Caco-2 (cell line): ENCODE data around the gene EFNA4. TPM values are rescaled to one million over a fixed set of nuclear protein-coding genes. Genes with fewer than 3 reads are reported as not detected.

ENCODE experiments used
- BruUV-seq: library from RNA; stranded (reverse); fragments of 400-500 nt; replicated peaks from 2 replicates; lab custom pipeline; 2021; lab: Mats Ljungman, UMichigan
- CTCF ChIA-PET: fragments of 300-600 bp; sonication (Branson Sonifier 250); formaldehyde crosslinking; loops from one replicate; lab custom pipeline; 2022; ENCODE audit warnings: antibody characterized with exemption; lab: Charles Lee
- POLR2A ChIA-PET: fragments of 300-600 bp; sonication (Branson Sonifier 250); formaldehyde crosslinking; loops from one replicate; lab custom pipeline; 2022; ENCODE audit warnings: antibody characterized with exemption; lab: Charles Lee
- DNase-seq, 2 experiments: peaks; one replicate each; pipeline versions ENCODE4 v3.0.0 to v3.0.0-alpha.2; 2020 to 2022
- H3K27me3 ChIP-seq: replicated peaks from 2 replicates; pipeline ENCODE4 v1.6.0; 2011; ENCODE audit warnings: low read length; ENCODE audit not compliant: control insufficient read depth, insufficient read depth
- H3K36me3 ChIP-seq: 2 replicates; pipeline ENCODE4 v1.5.1; 2011; ENCODE audit warnings: low read length; ENCODE audit not compliant: control insufficient read depth, insufficient read depth
- H3K4me1 ChIP-seq: fragments of 250-450 bp; sonication (Bioruptor Pico); 2 replicates; pipeline ENCODE4 v1.5.1; 2020; ENCODE audit warnings: mild to moderate bottlenecking
- H3K4me3 ChIP-seq: 2 replicates; pipeline ENCODE4 v1.5.1; 2011; ENCODE audit warnings: low read depth, mild to moderate bottlenecking, control low read depth, low read length
- H3K9me3 ChIP-seq: fragments of 250-450 bp; sonication (Bioruptor Pico); 2 replicates; pipeline ENCODE4 v1.5.1; 2020; ENCODE audit warnings: mild to moderate bottlenecking, moderate library complexity
- H3K27ac Mint-ChIP-seq: one replicate; pipeline ENCODE4 v1.8.0; 2022; ENCODE audit warnings: mixed read lengths; ENCODE audit not compliant: unreplicated experiment
- H3K27me3 Mint-ChIP-seq: one replicate; pipeline ENCODE4 v1.8.0; 2022; ENCODE audit warnings: mixed read lengths; ENCODE audit not compliant: insufficient read depth, unreplicated experiment
- H3K36me3 Mint-ChIP-seq: one replicate; pipeline ENCODE4 v1.8.0; 2022; ENCODE audit warnings: mild to moderate bottlenecking, mixed read lengths; ENCODE audit not compliant: insufficient read depth, unreplicated experiment
- H3K4me1 Mint-ChIP-seq: one replicate; pipeline ENCODE4 v1.8.0; 2022; ENCODE audit warnings: low read depth, mixed read lengths; ENCODE audit not compliant: unreplicated experiment
- H3K4me3 Mint-ChIP-seq: one replicate; pipeline ENCODE4 v1.8.0; 2022; ENCODE audit warnings: mild to moderate bottlenecking, moderate library complexity, mixed read lengths; ENCODE audit not compliant: unreplicated experiment
- H3K9me3 Mint-ChIP-seq: one replicate; pipeline ENCODE4 v1.8.0; 2022; ENCODE audit warnings: mixed read lengths; ENCODE audit not compliant: unreplicated experiment
- intact Hi-C: fragments of 100-400 bp; cut with micrococcal nuclease; formaldehyde crosslinking; loops from one replicate; pipeline ENCODE4 v1.10.0; 2022; ENCODE audit not compliant: unreplicated experiment
- total RNA-seq: library from RNA; stranded (reverse); gene quantifications from 2 replicates; pipeline ENCODE4 v1.2.3, GENCODE V29; 2022
- TF ChIP-seq, protein P1 (sequence below), 2 experiments: fragments of 200-600 bp in 1 of 2; IDR thresholded peaks; 1 replicate in 1 of 2; 2 replicates in 1 of 2; pipeline versions ENCODE4 v1.5.1 to v1.8.0; 2011 to 2022; ENCODE audit warnings: antibody characterized with exemption in 1 of 2, control low read depth in 1 of 2, inconsistent platforms in 1 of 2, low read depth in 1 of 2, low read length in 1 of 2, mild to moderate bottlenecking in 1 of 2, moderate library complexity in 1 of 2; ENCODE audit not compliant: insufficient read depth in 1 of 2, severe bottlenecking in 1 of 2, unreplicated experiment in 1 of 2

Gene EFNA4
- total RNA-seq, 1 experiment from 2014 or later: 13.8 TPM

DNA sequence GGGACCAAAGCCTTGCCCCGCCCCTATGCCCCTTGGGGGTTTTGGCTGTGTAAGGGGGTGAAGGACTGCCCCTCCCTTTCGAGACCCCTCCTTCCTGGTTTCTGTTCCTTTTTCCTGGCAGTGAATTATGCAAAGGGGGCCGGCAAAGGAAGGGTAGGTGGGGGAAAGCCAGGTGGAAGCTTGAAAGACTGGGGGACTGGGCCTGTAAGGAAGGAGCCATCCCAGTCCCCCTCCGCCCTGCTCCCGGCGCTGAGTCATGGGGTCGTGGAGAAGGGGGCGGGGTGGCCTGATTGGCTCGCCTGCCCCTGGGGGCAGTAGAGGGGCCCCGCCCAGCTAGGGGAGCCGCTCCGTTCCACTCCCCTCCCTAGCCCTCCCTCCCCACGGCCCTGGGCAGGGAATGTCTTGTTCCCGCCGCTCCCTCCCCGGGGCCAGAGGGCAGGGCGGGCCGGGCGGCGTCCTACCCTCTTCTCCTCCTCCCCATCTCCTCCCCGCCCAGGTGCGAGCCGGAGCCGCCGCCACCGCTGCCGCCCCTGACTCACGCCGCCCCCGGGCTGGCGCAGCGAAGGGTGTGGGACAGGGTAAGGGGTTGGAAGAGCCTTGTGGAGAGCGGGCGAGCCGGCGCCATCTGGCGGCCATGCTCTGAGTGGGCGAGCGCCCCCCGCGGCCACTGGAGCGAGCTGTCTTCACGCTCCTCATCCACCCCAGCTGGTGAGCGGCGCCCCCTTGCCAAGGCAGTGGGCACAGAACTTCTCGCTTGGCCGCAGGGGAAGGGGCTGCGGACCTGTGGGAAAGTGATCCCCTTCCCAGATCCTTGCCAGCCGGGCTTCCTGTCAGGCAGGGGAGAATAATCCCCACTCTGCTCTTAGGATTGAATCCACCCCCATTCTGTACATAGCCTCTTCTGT is 46.2 kb upstream of the EFNA4 start:
- Mint-ChIP-seq H3K4me1 (peaks cover 38% of the 10 kb centered on the region), H3K27me3 (no peaks in the 10 kb centered on the region), H3K27ac (peak overlapping the region; percentile 76), H3K9me3 (no peaks in the 10 kb centered on the region), H3K4me3 (peak overlapping the region; percentile 56), H3K36me3 (peaks cover 68% of the 10 kb centered on the region)
- Histone ChIP-seq H3K9me3 (no peaks in the 10 kb centered on the region), H3K4me3 (peak overlapping the region; percentile 6; the same call in 1 of the 2 replicates), H3K4me1 (peaks cover 20% of the 10 kb centered on the region), H3K27me3 (no peaks in the 10 kb centered on the region), H3K36me3 (peaks cover 1% of the 10 kb centered on the region)
- BruUV-seq: TSS peak; percentile 97
- DNase-seq: peak; percentile 97 to 98
- TF ChIP-seq, protein P1, sequence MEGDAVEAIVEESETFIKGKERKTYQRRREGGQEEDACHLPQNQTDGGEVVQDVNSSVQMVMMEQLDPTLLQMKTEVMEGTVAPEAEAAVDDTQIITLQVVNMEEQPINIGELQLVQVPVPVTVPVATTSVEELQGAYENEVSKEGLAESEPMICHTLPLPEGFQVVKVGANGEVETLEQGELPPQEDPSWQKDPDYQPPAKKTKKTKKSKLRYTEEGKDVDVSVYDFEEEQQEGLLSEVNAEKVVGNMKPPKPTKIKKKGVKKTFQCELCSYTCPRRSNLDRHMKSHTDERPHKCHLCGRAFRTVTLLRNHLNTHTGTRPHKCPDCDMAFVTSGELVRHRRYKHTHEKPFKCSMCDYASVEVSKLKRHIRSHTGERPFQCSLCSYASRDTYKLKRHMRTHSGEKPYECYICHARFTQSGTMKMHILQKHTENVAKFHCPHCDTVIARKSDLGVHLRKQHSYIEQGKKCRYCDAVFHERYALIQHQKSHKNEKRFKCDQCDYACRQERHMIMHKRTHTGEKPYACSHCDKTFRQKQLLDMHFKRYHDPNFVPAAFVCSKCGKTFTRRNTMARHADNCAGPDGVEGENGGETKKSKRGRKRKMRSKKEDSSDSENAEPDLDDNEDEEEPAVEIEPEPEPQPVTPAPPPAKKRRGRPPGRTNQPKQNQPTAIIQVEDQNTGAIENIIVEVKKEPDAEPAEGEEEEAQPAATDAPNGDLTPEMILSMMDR (IDR thresholded peaks at IDR 0.05; ENCODE audit: insufficient read depth in 1 of 2, low read depth in 1 of 2, low read length in 1 of 2, severe bottlenecking in 1 of 2, unreplicated experiment in 1 of 2): peak; percentile 99 to 100
- ChIA-PET POLR2A (interaction anchor here (0.7 to 1.5 kb wide), 7 partner anchors 9 to 177 kb away, joined by 3 to 5 read pairs (median 4); partner anchors contain the start of genes ADAM15 and PMVK), CTCF (interaction anchor here (0.5 to 2.4 kb wide), 29 partner anchors 9 to 409 kb away, joined by 3 to 43 read pairs (median 6); partner anchors contain the start of genes ADAM15, ADAR, DCST1 and DCST2)
- intact Hi-C loops: loop anchor here (1.0 to 2.0 kb wide), 3 partner anchors 15 to 45 kb away; partner anchors contain the start of genes ADAM15 and ZBTB7B

DNA sequence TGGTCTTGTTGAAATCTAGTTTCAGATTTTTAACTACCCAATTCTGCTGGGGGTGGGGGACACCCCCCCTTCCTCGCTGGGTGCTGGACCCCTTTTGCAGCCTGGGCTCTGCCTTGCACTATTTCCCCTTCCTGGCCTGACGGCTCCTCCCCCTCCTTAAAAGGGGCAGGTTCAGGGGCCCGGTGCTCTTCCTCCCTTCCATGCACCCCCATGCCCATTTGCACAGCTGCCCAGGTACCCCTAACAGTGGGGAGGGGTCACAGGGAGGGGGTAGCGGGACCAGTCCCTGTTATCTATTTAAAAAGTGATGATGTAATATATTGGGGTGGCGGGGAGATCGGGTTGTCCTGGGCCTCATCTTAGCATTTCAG is 45.6 kb upstream of the EFNA4 start:
- no peak for DNase-seq
- peaks cover 42% of the 10 kb centered on the region for H3K4me1 Mint-ChIP-seq
- H3K9me3 Mint-ChIP-seq: no peaks in the 10 kb centered on the region
- H3K4me3 Mint-ChIP-seq: peak overlapping the region; percentile 56
- H3K27me3 Mint-ChIP-seq: no peaks in the 10 kb centered on the region
- H3K36me3 Mint-ChIP-seq: peaks cover 66% of the 10 kb centered on the region
- intact Hi-C loops: loop anchor here (1.0 to 2.0 kb wide), 3 partner anchors 16 to 46 kb away; partner anchors contain the start of genes ADAM15 and ZBTB7B
- H3K9me3 ChIP-seq: no peaks in the 10 kb centered on the region
- no peaks in the 10 kb centered on the region for H3K27me3 ChIP-seq
- TF ChIP-seq, protein P1 (IDR thresholded peaks at IDR 0.05; ENCODE audit: insufficient read depth in 1 of 2, low read depth in 1 of 2, low read length in 1 of 2, severe bottlenecking in 1 of 2, unreplicated experiment in 1 of 2): no peak
- peak overlapping the region; percentile 68 for H3K27ac Mint-ChIP-seq
- H3K4me3 ChIP-seq: 0 out of 2 replicates have a peak overlapping the region, but pooled peaks have one; percentile 6
- no TSS peak for BruUV-seq
- peaks cover 22% of the 10 kb centered on the region for H3K4me1 ChIP-seq
- peaks cover 1% of the 10 kb centered on the region for H3K36me3 ChIP-seq
- ChIA-PET CTCF (interaction anchor here (0.5 to 2.4 kb wide), 25 partner anchors 8 to 410 kb away, joined by 3 to 43 read pairs (median 6); partner anchors contain the start of genes ADAM15, ADAR, DCST1 and DCST2), POLR2A (interaction anchor here (0.9 to 1.5 kb wide), 3 partner anchors 11 to 33 kb away, joined by 4 to 5 read pairs (median 5); partner anchors contain the start of gene ADAM15)
